ENCODE results near the gene LMOD2.

- TF ChIP-seq CTCF (IDR thresholded peaks at IDR 0.05; ENCODE audit: low read depth, low read length, poor library complexity, severe bottlenecking) (no peak), EZH2phosphoT487 (IDR thresholded peaks at IDR 0.05; ENCODE audit: borderline replicate concordance, low read length) (no peak)
Observed at GRCh38 chr7:123633553-123633952, 22.1 kb upstream of the LMOD2 start.

All from DOHH2 (cell line).